A549 treated with Hydrocortisone at 1 μM for 4 hours (cell line): ENCODE data around the gene PRR20A. TPM values are rescaled to one million over a fixed set of nuclear protein-coding genes. Genes with fewer than 3 reads are reported as not detected.

Experiments used
- total RNA-seq: library from RNA; stranded (reverse); fragments of 200-300 nt; extraction: Qiagen RNA extraction; gene quantifications from 5 replicates; pipeline ENCODE4 v1.2.3, GENCODE V29; 2022

The PRR20A gene
- total RNA-seq = not detected in 5 replicates

DNA sequence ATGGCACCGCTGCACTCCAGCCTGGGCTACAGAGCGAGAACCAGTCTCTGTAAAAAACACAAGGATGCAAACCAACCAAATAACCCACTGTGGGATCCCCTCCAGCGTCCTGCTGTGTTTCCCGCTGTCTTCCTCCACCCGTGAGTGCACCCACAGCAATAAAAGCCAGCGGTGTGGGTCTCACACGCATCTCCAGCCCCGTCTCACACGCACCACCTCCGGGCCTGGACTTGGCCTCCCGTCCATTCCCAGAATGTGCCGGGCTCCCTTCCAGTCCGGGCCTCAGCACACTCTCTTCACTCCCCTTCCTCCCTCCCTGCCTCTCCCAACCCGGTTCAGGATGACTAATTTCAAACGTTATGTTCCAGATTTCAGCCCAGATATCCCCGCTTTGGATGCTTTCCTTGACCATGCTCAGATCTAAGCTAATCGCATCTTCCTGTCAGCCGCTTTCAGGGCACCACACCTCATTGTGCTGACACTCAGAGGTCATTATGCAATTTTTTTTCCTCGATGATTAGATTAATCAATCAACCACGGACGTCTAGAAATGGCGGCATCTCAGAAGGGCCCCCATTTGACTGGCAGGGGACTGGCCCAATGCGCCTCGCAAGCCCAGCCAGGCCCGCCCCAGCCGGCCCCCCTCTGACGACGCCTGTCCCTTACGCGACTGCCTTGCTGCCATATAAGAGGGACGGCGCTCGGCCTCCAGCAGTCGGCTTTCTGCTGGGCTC, at the start of gene PRR20A:
PRR20A (plus strand) TSS at position 684 of the 734 bp plus-strand sequence. CDS start 387 bp downstream, outside the sequence.

DNA sequence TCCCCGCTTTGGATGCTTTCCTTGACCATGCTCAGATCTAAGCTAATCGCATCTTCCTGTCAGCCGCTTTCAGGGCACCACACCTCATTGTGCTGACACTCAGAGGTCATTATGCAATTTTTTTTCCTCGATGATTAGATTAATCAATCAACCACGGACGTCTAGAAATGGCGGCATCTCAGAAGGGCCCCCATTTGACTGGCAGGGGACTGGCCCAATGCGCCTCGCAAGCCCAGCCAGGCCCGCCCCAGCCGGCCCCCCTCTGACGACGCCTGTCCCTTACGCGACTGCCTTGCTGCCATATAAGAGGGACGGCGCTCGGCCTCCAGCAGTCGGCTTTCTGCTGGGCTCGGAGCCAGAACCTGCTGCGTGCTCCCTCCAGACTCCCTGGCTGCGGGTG, 6.5 kb downstream of the PRR20A start, which contains the start of gene PRR20B:
PRR20B (plus strand) TSS at position 301 of the 400 bp plus-strand sequence. CDS start 387 bp downstream, outside the sequence.

GRCh38 chr13:57153761-57154160, 13.0 kb downstream of the PRR20A start, which contains the start of gene PRR20C:
PRR20C (plus strand) TSS chr13:57154061; CDS start chr13:57154448, 387 bp downstream.

DNA sequence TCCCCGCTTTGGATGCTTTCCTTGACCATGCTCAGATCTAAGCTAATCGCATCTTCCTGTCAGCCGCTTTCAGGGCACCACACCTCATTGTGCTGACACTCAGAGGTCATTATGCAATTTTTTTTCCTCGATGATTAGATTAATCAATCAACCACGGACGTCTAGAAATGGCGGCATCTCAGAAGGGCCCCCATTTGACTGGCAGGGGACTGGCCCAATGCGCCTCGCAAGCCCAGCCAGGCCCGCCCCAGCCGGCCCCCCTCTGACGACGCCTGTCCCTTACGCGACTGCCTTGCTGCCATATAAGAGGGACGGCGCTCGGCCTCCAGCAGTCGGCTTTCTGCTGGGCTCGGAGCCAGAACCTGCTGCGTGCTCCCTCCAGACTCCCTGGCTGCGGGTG, 19.6 kb downstream of the PRR20A start, which contains the start of gene PRR20D:
PRR20D (plus strand) TSS at position 301 of the 400 bp plus-strand sequence. CDS start 387 bp downstream, outside the sequence.

DNA sequence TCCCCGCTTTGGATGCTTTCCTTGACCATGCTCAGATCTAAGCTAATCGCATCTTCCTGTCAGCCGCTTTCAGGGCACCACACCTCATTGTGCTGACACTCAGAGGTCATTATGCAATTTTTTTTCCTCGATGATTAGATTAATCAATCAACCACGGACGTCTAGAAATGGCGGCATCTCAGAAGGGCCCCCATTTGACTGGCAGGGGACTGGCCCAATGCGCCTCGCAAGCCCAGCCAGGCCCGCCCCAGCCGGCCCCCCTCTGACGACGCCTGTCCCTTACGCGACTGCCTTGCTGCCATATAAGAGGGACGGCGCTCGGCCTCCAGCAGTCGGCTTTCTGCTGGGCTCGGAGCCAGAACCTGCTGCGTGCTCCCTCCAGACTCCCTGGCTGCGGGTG, 26.2 kb downstream of the PRR20A start, which contains the start of gene PRR20E:
PRR20E (plus strand) TSS at position 301 of the 400 bp plus-strand sequence. CDS start 387 bp downstream, outside the sequence.

Other genes with a start within 250 kb of the PRR20A start
- not detected in 5 replicates for gene PRR20B, start 6.6 kb downstream of the PRR20A start, total RNA-seq
- not detected in 5 replicates for gene PRR20C, start 13.1 kb downstream of the PRR20A start, total RNA-seq
- not detected in 5 replicates for gene PRR20D, start 19.7 kb downstream of the PRR20A start, total RNA-seq
- not detected in 5 replicates for gene PRR20E, start 26.3 kb downstream of the PRR20A start, total RNA-seq